Liver (tissue), 9 donors: Measurements from ENCODE around the gene TRHDE. TPM values are rescaled to one million over a fixed set of nuclear protein-coding genes. Genes with fewer than 3 reads are reported as not detected.

Experiments
- DNase-seq: peaks from one replicate; pipeline ENCODE4 v3.0.0-alpha.2; 2017; ENCODE audit warnings: low spot score
- H3K27ac ChIP-seq, 2 donors: one replicate each; pipeline ENCODE4 v1.7.0; 2013; ENCODE audit warnings: inconsistent platforms in 2 of 2, low read length in 2 of 2, control low read depth in 1 of 2, low read depth in 1 of 2, mild to moderate bottlenecking in 1 of 2
- H3K27me3 ChIP-seq, 4 donors: one replicate each; pipeline versions ENCODE4 v1.6.1 to v1.7.0; 2013; ENCODE audit warnings: low read length in 3 of 4, inconsistent platforms in 1 of 4, mild to moderate bottlenecking in 1 of 4, moderate library complexity in 1 of 4; ENCODE audit not compliant: control insufficient read depth in 4 of 4, insufficient read depth in 4 of 4
- H3K36me3 ChIP-seq, 4 donors: one replicate each; pipeline versions ENCODE4 v1.6.1 to v1.7.0; 2013; ENCODE audit warnings: low read length in 3 of 4, mild to moderate bottlenecking in 3 of 4, low read depth in 1 of 4, moderate library complexity in 1 of 4; ENCODE audit not compliant: control insufficient read depth in 4 of 4, insufficient read depth in 3 of 4
- H3K4me1 ChIP-seq, 4 donors: one replicate each; pipeline versions ENCODE4 v1.6.1 to v1.7.0; 2013; ENCODE audit warnings: low read length in 3 of 4, mild to moderate bottlenecking in 3 of 4, moderate library complexity in 1 of 4; ENCODE audit not compliant: control insufficient read depth in 4 of 4, insufficient read depth in 4 of 4
- H3K4me3 ChIP-seq, 3 donors: one replicate each; pipeline versions ENCODE4 v1.6.1 to v1.7.0; 2013; ENCODE audit warnings: low read length in 3 of 3, control low read depth in 1 of 3, low read depth in 1 of 3, mild to moderate bottlenecking in 1 of 3
- H3K9ac ChIP-seq, 2 donors: one replicate each; pipeline ENCODE4 v1.7.0; 2013; ENCODE audit warnings: low read length in 2 of 2, mild to moderate bottlenecking in 2 of 2, moderate library complexity in 2 of 2, control low read depth in 1 of 2, low read depth in 1 of 2
- H3K9me3 ChIP-seq, 4 donors: one replicate each; pipeline versions ENCODE4 v1.6.1 to v1.7.0; 2013; ENCODE audit warnings: low read length in 3 of 4; ENCODE audit not compliant: control insufficient read depth in 4 of 4
- ATF3 ChIP-seq: IDR thresholded peaks from 2 replicates; pipeline ENCODE4 v1.6.1; 2016; ENCODE audit warnings: antibody characterized with exemption
- CTCF ChIP-seq: fragments of 150-350 bp; IDR thresholded peaks from 2 replicates; pipeline ENCODE4 v1.5.1; 2017; ENCODE audit warnings: improper control_type of control experiment, low read depth, low read length; ENCODE audit not compliant: missing input control
- EGR1 ChIP-seq, 2 donors: IDR thresholded peaks; 2 replicates each; pipeline ENCODE4 v1.6.1; 2016 to 2018; ENCODE audit warnings: antibody characterized with exemption in 2 of 2, low read depth in 2 of 2
- FOXA1 ChIP-seq: IDR thresholded peaks from 2 replicates; pipeline ENCODE4 v1.6.1; 2016; ENCODE audit warnings: antibody characterized with exemption
- FOXA2 ChIP-seq: IDR thresholded peaks from 2 replicates; pipeline ENCODE4 v1.6.1; 2016; ENCODE audit warnings: antibody characterized with exemption
- HNF4A ChIP-seq, 2 donors: conservative IDR thresholded peaks; 2 replicates each; pipeline ENCODE4 v1.6.1; 2016; ENCODE audit warnings: antibody characterized with exemption in 2 of 2, mild to moderate bottlenecking in 2 of 2
- MAX ChIP-seq: IDR thresholded peaks from 2 replicates; pipeline ENCODE4 v1.6.1; 2016; ENCODE audit warnings: antibody characterized with exemption
- NR2F2 ChIP-seq: IDR thresholded peaks from 2 replicates; pipeline ENCODE4 v1.6.1; 2016; ENCODE audit warnings: antibody characterized with exemption
- RAD21 ChIP-seq, 2 donors: IDR thresholded peaks; 2 replicates each; pipeline ENCODE4 v1.6.1; 2016; ENCODE audit warnings: antibody characterized with exemption in 2 of 2, mild to moderate bottlenecking in 2 of 2
- REST ChIP-seq: IDR thresholded peaks from 2 replicates; pipeline ENCODE4 v1.6.1; 2016; ENCODE audit warnings: antibody characterized with exemption, mild to moderate bottlenecking
- RXRA ChIP-seq, 2 donors: IDR thresholded peaks; 2 replicates each; pipeline ENCODE4 v1.6.1; 2017 to 2018; ENCODE audit warnings: antibody characterized with exemption in 2 of 2, mild to moderate bottlenecking in 1 of 2
- SP1 ChIP-seq: IDR thresholded peaks from 2 replicates; pipeline ENCODE4 v1.6.1; 2018; ENCODE audit warnings: antibody characterized with exemption, mild to moderate bottlenecking
- TAF1 ChIP-seq: conservative IDR thresholded peaks from 2 replicates; pipeline ENCODE4 v1.6.1; 2016; ENCODE audit warnings: antibody characterized with exemption, mild to moderate bottlenecking
- YY1 ChIP-seq: IDR thresholded peaks from 2 replicates; pipeline ENCODE4 v1.6.1; 2016; ENCODE audit warnings: antibody characterized with exemption, mild to moderate bottlenecking
- ZBTB33 ChIP-seq: IDR thresholded peaks from 2 replicates; pipeline ENCODE4 v1.6.1; 2016; ENCODE audit warnings: antibody characterized with exemption
- WGBS: extraction: QIAGEN DNeasy Blood & Tissue Kit; methylation state at CpG from one replicate; pipeline ENCODE4 v1.1.7; 2013; 5-methylcytosine and 5-hydroxymethylcytosine counted together
- polyA plus RNA-seq, 2 donors: library from polyadenylated mRNA; stranded (reverse) in 1 of 2; unstranded in 1 of 2; fragments of 200-250 nt in 1 of 2; fragments of >200 nt in 1 of 2; fragmentation: Nextera tagmentation in 1 of 2; extraction: Ambion mirVana in 1 of 2; gene quantifications; one replicate each; pipeline versions ENCODE4 v1.2.1 to v1.2.3, GENCODE V29; 2013 to 2015
- total RNA-seq, 2 donors: library from RNA; depleted of rRNA; stranded (reverse); fragments of >200 nt; gene quantifications; one replicate each; pipeline ENCODE4 v1.2.3, GENCODE V29; 2014
- donor health status: healthy.
- donor health status: healthy.
- donor health status: healthy.
- donor health status: healthy.
- donor health status: healthy.

Gene TRHDE
- total and polyA plus RNA-seq, 4 donors: 0.05 to 0.17 (median 0.14) TPM; not detected in 1

- Histone ChIP-seq H3K27me3 (no peaks in the 10 kb centered on the region), H3K4me1 (no peaks in the 10 kb centered on the region), H3K27ac (no peak overlapping the region), H3K36me3 (no peaks in the 10 kb centered on the region), H3K9ac (no peak overlapping the region), H3K9me3 (no peaks in the 10 kb centered on the region), H3K4me3 (no peak overlapping the region)
- WGBS: 26% methylated on average over 3 of the region's 3 CpGs
- DNase-seq: no peak
- no peak for TF ChIP-seq TAF1
- no peak for TF ChIP-seq YY1
- no peak for TF ChIP-seq RAD21 (IDR thresholded peaks at IDR 0.05)
- no peak for TF ChIP-seq CTCF
- TF ChIP-seq SP1: no peak
- TF ChIP-seq RXRA (IDR thresholded peaks at IDR 0.05): no peak
- no peak for TF ChIP-seq FOXA2
- no peak for TF ChIP-seq FOXA1
- TF ChIP-seq MAX: no peak
Observed at GRCh38 chr12:72523754-72524153, 251.6 kb downstream of the TRHDE start.

- no peaks in the 10 kb centered on the region for H3K36me3 ChIP-seq
- no peak for TF ChIP-seq NR2F2
- TF ChIP-seq HNF4A (conservative IDR thresholded peaks at IDR 0.05): no peak
- TF ChIP-seq ATF3: no peak
- no peak for TF ChIP-seq ZBTB33
- no peak for TF ChIP-seq EGR1 (IDR thresholded peaks at IDR 0.05; ENCODE audit: low read depth in 2 of 2)
- no peaks in the 10 kb centered on the region for H3K9me3 ChIP-seq
- H3K4me3 ChIP-seq: no peak overlapping the region
- WGBS: 97% methylated on average over 1 of the region's 1 CpG
- no peak overlapping the region for H3K27ac ChIP-seq
- no peaks in the 10 kb centered on the region for H3K27me3 ChIP-seq
- H3K9ac ChIP-seq: no peak overlapping the region
- H3K4me1 ChIP-seq: no peaks in the 10 kb centered on the region
- no peak for DNase-seq
Observed at GRCh38 chr12:72535212-72535990, 263.2 kb downstream of the TRHDE start.

- DNase-seq: no peak
- Histone ChIP-seq H3K9me3 (no peaks in the 10 kb centered on the region), H3K4me1 (no peaks in the 10 kb centered on the region), H3K36me3 (no peaks in the 10 kb centered on the region), H3K27ac (no peak overlapping the region), H3K9ac (no peak overlapping the region), H3K27me3 (no peaks in the 10 kb centered on the region), H3K4me3 (no peak overlapping the region)
- 55% methylated on average over 1 of the region's 1 CpG for WGBS
- TF ChIP-seq REST (no peak), CTCF (no peak), YY1 (no peak), HNF4A (conservative IDR thresholded peaks at IDR 0.05) (no peak), ZBTB33 (no peak)
Observed at GRCh38 chr12:72540811-72541210, 268.6 kb downstream of the TRHDE start.
